ENCODE data around the gene STAB1.

GRCh38 chr3:52509753-52510328 is 14.7 kb downstream of the STAB1 start:
- TF ChIP-seq EZH2 (IDR thresholded peaks at IDR 0.05; ENCODE audit: insufficient read depth, poor library complexity, severe bottlenecking) (no peak), EZH2phosphoT487 (IDR thresholded peaks at IDR 0.05; ENCODE audit: insufficient read depth, low read depth) (no peak)
